Activated CD4-positive, alpha-beta T cell treated with anti-CD3 and anti-CD28 coated beads, Interleukin-2, amount 50 U/mL, for 24 hours (primary cell): Measurements from ENCODE around the gene CNOT1.
"Not testable (repeated sequence)": the region's sequence is repeated elsewhere in the genome, so short reads cannot be mapped to it uniquely, and the experiment has no call there.

Experiments
- DNase-seq, 2 donors: peaks; one replicate each; pipeline ENCODE4 v3.0.0-alpha.2; 2020; ENCODE audit warnings: low read depth in 1 of 2, low spot score in 1 of 2

CNOT1 gene

GRCh38 chr16:58503863-58504688 is 125.5 kb downstream of the CNOT1 start:
- DNase-seq, result no peak

GRCh38 chr16:58503166-58503862 is 126.3 kb downstream of the CNOT1 start:
- no peak for DNase-seq

GRCh38 chr16:58502217-58502921 is 127.3 kb downstream of the CNOT1 start:
- no peak for DNase-seq

- DNase-seq, result no peak
These were observed 128.1 kb downstream of the CNOT1 start for GRCh38 chr16:58501242-58502131.

GRCh38 chr16:58500430-58501241 is 129.0 kb downstream of the CNOT1 start:
- no peak for DNase-seq

GRCh38 chr16:58499615-58500351 is 129.8 kb downstream of the CNOT1 start, which contains the start of gene NDRG4:
TSS of gene NDRG4 (plus strand) at chr16:58500143. CDS start at chr16:58500249, 106 bp downstream.
- no peak for DNase-seq

GRCh38 chr16:58499092-58499511 is 130.5 kb downstream of the CNOT1 start:
- no peak for DNase-seq

GRCh38 chr16:58498341-58499091 is 131.1 kb downstream of the CNOT1 start:
- no peak for DNase-seq

GRCh38 chr16:58497935-58498334 is 131.7 kb downstream of the CNOT1 start:
- DNase-seq, result no peak

GRCh38 chr16:58497468-58497867 is 132.2 kb downstream of the CNOT1 start:
- no peak for DNase-seq

- no peak for DNase-seq
These were observed 133.9 kb downstream of the CNOT1 start for GRCh38 chr16:58495521-58496331.

- peak in 1 of 2 donors; percentile 66 for DNase-seq
These were observed 134.6 kb downstream of the CNOT1 start for GRCh38 chr16:58494981-58495520.

GRCh38 chr16:58493756-58494431 is 135.7 kb downstream of the CNOT1 start:
- DNase-seq, result no peak

GRCh38 chr16:58492735-58493134 is 136.9 kb downstream of the CNOT1 start:
- no peak for DNase-seq

GRCh38 chr16:58492066-58492465 is 137.6 kb downstream of the CNOT1 start:
- DNase-seq, result no peak

- not testable (repeated sequence) for DNase-seq
These were observed 139.1 kb downstream of the CNOT1 start for GRCh38 chr16:58490539-58490938.

GRCh38 chr16:58490065-58490464 is 139.6 kb downstream of the CNOT1 start:
- DNase-seq, result no peak
